Mesothelial cell of epicardium (in vitro differentiated cells): ENCODE measurements around the gene SEPTIN2. TPM values are rescaled to one million over a fixed set of nuclear protein-coding genes. Genes with fewer than 3 reads are reported as not detected.

Source experiments
- DNase-seq, 2 experiments: peaks; one replicate each; pipeline ENCODE4 v3.0.0; 2021; ENCODE audit warnings: low spot score in 2 of 2; ENCODE audit not compliant: unreplicated experiment in 2 of 2
- H3K27ac Mint-ChIP-seq: 2 replicates; pipeline ENCODE4 v1.8.0; 2021; ENCODE audit warnings: mixed read lengths
- H3K27me3 Mint-ChIP-seq: 2 replicates; pipeline ENCODE4 v1.8.0; 2021; ENCODE audit warnings: low read depth, mixed read lengths
- H3K36me3 Mint-ChIP-seq: 2 replicates; pipeline ENCODE4 v1.8.0; 2021; ENCODE audit warnings: mixed read lengths
- H3K4me1 Mint-ChIP-seq: 2 replicates; pipeline ENCODE4 v1.8.0; 2021; ENCODE audit warnings: mixed read lengths
- H3K4me3 Mint-ChIP-seq: 2 replicates; pipeline ENCODE4 v1.8.0; 2021; ENCODE audit warnings: mild to moderate bottlenecking, moderate library complexity, mixed read lengths
- H3K9me3 Mint-ChIP-seq: 2 replicates; pipeline ENCODE4 v1.8.0; 2021; ENCODE audit warnings: mixed read lengths
- total RNA-seq: library from RNA; stranded (reverse); gene quantifications from 3 replicates; pipeline ENCODE4 v1.2.1, GENCODE V29; 2021
- TF ChIP-seq, protein P1 (sequence below): fragments of 200-600 bp; sonication (generic); IDR thresholded peaks from one replicate; pipeline ENCODE4 v1.5.0; 2021; ENCODE audit warnings: antibody characterized with exemption; ENCODE audit not compliant: unreplicated experiment

Gene SEPTIN2
- total RNA-seq, 1 donor from 2014 or later = 522 TPM

DNA sequence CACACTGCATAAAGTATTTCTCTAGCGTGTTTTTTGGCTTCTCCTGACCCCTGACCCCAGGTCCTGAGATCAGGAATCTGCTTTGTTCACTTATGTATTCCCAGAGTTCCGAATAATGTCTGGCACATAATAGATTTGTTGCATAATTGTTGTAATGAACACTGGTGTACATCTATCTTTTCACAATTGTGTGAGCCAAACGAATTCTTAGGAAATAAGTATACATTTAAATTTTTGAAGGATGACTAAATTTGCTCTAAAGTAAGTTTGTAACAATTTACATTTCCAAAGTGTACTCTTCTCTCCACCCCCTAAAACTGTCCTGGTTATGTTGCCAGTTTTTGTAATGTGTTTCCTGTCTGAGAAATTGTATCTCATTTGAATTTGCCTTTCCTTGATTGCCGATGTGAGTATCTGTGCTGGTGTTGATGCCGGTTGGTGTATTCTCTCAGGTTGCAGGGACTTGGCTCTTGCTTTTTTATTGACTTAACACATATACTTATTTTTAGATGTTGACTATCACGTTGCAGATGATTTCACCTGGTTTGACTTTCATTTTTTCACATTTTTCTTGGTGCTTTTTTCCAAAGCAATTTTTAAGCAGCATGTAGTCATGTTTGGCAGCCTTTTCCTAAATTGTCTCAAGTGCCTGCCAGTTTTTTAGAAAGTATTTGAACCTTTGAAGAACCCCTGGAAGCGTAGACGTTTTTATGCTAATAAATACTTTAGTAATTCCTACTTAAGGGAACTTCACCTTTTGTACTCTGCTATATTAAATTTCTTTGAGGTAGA, 24.3 kb downstream of the SEPTIN2 start:
- Mint-ChIP-seq H3K4me1 (no peaks in the 10 kb centered on the region), H3K27ac (peak overlapping the region; percentile 45), H3K36me3 (peaks cover 49% of the 10 kb centered on the region), H3K9me3 (no peaks in the 10 kb centered on the region), H3K4me3 (no peak overlapping the region), H3K27me3 (no peaks in the 10 kb centered on the region)
- TF ChIP-seq, protein P1, sequence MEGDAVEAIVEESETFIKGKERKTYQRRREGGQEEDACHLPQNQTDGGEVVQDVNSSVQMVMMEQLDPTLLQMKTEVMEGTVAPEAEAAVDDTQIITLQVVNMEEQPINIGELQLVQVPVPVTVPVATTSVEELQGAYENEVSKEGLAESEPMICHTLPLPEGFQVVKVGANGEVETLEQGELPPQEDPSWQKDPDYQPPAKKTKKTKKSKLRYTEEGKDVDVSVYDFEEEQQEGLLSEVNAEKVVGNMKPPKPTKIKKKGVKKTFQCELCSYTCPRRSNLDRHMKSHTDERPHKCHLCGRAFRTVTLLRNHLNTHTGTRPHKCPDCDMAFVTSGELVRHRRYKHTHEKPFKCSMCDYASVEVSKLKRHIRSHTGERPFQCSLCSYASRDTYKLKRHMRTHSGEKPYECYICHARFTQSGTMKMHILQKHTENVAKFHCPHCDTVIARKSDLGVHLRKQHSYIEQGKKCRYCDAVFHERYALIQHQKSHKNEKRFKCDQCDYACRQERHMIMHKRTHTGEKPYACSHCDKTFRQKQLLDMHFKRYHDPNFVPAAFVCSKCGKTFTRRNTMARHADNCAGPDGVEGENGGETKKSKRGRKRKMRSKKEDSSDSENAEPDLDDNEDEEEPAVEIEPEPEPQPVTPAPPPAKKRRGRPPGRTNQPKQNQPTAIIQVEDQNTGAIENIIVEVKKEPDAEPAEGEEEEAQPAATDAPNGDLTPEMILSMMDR = no peak
- DNase-seq = no peak

DNA sequence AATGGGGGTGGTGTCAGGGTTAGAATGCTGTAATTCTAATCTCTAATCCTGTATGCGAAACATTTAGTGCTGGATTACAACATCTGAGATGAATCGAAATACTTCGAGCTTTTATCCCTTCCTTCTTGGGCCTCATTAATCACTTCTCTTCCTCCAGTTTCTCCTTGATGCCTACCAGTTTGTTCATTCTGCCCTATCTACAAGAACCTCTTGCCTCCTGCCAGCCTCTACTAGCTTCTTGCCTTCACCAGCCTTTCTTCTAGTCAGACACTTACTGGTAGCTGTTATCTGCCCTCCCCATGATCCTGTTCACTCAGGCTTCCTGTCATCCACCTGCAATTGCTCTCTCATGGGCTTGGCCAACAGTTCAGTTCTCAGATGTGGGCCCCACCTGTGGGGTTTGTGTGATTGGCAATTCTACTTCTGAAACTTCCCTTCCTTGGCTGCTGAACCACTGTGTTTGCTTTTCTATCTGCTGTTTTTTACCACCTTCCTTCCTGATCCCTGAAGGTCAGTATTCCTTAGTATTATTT, 25.0 kb downstream of the SEPTIN2 start:
- Mint-ChIP-seq H3K4me1 (no peaks in the 10 kb centered on the region), H3K27me3 (no peaks in the 10 kb centered on the region), H3K36me3 (peaks cover 52% of the 10 kb centered on the region), H3K27ac (peak overlapping the region; percentile 4), H3K4me3 (no peak overlapping the region), H3K9me3 (no peaks in the 10 kb centered on the region)
- TF ChIP-seq, protein P1 = no peak
- DNase-seq = no peak

DNA sequence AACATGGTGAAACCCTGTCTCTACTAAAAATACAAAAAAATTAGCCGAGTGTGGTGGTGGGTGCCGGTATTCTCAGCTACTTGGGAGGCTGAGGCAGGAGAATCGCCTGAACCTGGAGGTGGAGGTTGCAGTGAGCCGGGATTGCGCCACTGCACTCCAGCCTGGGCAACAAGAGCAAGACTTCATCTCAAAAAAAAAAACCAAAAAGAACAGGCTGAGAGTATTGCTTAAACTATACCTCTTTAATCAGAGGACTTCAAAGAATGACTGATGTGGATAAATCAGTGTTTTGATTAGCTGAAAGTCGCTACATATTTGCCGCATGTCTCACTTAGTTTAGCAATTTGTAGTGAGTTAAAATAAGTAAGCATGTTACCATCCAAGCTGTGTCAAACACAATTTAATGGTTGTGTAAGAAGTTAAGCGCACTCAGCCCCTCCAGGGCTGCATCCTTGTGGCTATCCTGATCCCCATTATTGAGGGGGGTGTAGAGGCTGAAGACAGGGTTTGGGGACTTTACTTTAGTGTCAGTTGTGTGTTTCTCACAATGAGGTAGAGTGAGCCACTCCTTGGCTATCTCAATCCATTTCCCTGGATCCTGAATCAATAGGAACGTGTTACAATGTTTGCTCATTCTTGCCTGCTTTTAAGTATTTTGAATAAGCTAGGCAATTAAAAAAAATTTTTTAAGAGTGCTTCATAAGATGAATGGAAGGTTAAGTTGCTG, 29.4 kb downstream of the SEPTIN2 start:
- Mint-ChIP-seq H3K36me3 (peaks cover 52% of the 10 kb centered on the region), H3K9me3 (no peaks in the 10 kb centered on the region)

DNA sequence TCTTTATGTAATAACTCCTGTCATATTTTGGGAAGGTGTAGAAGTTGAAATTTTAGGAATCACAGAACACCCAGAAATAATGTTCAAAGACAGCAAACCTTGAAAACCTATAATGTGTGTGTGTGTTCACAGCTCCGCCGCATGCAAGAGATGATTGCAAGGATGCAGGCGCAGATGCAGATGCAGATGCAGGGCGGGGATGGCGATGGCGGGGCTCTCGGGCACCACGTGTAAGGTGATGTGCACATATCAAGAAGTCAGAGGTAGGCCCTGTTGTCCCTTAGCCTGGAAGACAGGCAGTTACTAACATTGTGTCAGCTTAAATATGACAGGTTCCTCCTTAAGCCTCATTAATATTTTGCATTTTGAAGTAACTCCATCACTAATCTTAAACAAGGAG, 34.2 kb downstream of the SEPTIN2 start:
- Mint-ChIP-seq H3K36me3 (peaks cover 39% of the 10 kb centered on the region), H3K9me3 (no peaks in the 10 kb centered on the region), H3K27me3 (no peaks in the 10 kb centered on the region), H3K27ac (no peak overlapping the region), H3K4me1 (peaks cover 6% of the 10 kb centered on the region), H3K4me3 (no peak overlapping the region)
- TF ChIP-seq, protein P1 = no peak
- DNase-seq = no peak

More for the DNA sequence above, 29.4 kb downstream of the SEPTIN2 start:
- no peak overlapping the region for H3K4me3 Mint-ChIP-seq
- DNase-seq = no peak
- no peaks in the 10 kb centered on the region for H3K4me1 Mint-ChIP-seq
- no peaks in the 10 kb centered on the region for H3K27me3 Mint-ChIP-seq
- TF ChIP-seq, protein P1 = no peak
- H3K27ac Mint-ChIP-seq = no peak overlapping the region

DNA sequence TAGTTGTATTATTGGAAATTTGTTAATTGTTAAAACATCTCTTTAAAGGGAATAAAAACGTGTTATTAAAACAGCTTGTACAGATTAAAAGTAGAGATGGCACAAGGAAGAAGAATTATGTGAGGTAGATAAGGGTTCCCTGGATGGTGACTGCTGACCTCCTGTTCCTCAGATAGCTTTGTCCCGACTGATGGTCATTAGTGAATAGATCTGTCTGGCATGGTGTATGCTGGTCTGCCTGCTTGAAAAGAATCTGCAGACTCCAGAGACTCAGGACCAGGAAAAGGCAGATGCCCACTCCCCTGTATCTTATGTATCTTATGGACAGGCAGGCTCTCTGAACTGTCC, 34.8 kb downstream of the SEPTIN2 start:
- H3K36me3 Mint-ChIP-seq = peaks cover 38% of the 10 kb centered on the region
- no peak overlapping the region for H3K27ac Mint-ChIP-seq
- TF ChIP-seq, protein P1 = no peak
- no peaks in the 10 kb centered on the region for H3K27me3 Mint-ChIP-seq
- H3K4me1 Mint-ChIP-seq = peaks cover 7% of the 10 kb centered on the region
- H3K9me3 Mint-ChIP-seq = no peaks in the 10 kb centered on the region
- no peak for DNase-seq
- no peak overlapping the region for H3K4me3 Mint-ChIP-seq
